AG04449 (cell line): ENCODE measurements around the gene TLR5.

ENCODE experiments used
- CTCF ChIA-PET: fragments of 350-600 bp; formaldehyde crosslinking; extraction: SDS; loops from one replicate; lab custom pipeline; 2021; ENCODE audit warnings: antibody characterized with exemption; lab: Yijun Ruan, JAX
- POLR2A ChIA-PET: fragments of 400-600, 350-600 bp; formaldehyde crosslinking; extraction: SDS; loops from one replicate; lab custom pipeline; 2020; ENCODE audit warnings: antibody characterized with exemption, inconsistent platforms; lab: Yijun Ruan, JAX
- DNase-seq: peaks from one replicate; pipeline ENCODE4 v3.0.0-alpha.2; 2010; ENCODE audit warnings: low read depth, low spot score
- H3K4me3 ChIP-seq: 2 replicates; pipeline ENCODE4 v1.5.1; 2011; ENCODE audit warnings: low read depth, mild to moderate bottlenecking, control low read depth, low read length
- TF ChIP-seq, protein P1 (sequence below): IDR thresholded peaks from one replicate; pipeline ENCODE4 v1.5.1; 2011; ENCODE audit warnings: mild to moderate bottlenecking, moderate library complexity, low read length, control low read depth, inconsistent platforms; ENCODE audit not compliant: insufficient read depth; ENCODE audit errors: missing control alignments

Gene TLR5, protein sequence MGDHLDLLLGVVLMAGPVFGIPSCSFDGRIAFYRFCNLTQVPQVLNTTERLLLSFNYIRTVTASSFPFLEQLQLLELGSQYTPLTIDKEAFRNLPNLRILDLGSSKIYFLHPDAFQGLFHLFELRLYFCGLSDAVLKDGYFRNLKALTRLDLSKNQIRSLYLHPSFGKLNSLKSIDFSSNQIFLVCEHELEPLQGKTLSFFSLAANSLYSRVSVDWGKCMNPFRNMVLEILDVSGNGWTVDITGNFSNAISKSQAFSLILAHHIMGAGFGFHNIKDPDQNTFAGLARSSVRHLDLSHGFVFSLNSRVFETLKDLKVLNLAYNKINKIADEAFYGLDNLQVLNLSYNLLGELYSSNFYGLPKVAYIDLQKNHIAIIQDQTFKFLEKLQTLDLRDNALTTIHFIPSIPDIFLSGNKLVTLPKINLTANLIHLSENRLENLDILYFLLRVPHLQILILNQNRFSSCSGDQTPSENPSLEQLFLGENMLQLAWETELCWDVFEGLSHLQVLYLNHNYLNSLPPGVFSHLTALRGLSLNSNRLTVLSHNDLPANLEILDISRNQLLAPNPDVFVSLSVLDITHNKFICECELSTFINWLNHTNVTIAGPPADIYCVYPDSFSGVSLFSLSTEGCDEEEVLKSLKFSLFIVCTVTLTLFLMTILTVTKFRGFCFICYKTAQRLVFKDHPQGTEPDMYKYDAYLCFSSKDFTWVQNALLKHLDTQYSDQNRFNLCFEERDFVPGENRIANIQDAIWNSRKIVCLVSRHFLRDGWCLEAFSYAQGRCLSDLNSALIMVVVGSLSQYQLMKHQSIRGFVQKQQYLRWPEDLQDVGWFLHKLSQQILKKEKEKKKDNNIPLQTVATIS

DNA sequence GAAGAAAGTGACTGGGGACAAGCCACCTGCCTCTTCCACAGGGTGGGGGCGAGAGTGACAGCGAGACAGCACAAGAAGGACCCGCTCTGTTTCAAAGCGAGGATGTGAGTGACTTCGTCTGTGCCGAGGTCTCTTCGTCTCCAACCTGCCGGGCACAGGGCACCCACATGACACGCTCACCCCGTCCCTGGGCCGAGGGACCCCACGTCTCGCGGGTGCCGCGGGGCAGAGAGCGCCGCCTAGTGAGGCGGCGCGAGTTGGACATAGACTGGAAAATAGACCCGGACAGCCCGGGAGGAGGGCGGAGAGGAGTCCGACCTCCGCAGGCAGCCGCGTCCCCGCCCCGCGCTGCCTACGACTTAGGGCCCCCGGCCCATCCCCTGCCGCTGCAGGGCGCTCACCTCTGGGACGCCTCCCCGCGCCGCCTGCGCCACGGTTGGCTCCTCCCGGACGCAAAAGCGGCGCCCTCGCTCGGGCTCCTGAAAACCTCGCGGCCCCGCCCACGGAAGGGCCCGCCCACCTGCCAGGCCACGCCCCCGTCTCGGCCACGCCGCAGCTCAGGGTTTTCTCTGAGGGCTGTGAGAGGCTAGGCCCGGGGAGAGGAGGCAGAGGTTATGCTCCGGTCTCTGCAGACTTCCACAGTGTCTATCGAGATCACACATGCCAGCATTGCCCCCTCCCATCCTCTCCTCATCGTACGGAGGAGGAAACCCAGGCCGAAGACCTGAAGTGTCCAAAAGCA is at the start of gene TLR5:
TSS of gene TLR5 (minus strand) at position 454 of the 742 bp plus-strand sequence. CDS start 30,217 bp downstream, outside the sequence.
- DNase-seq: no peak
- CTCF ChIA-PET: interaction anchor here (2.0 to 14.5 kb wide), 2 partner anchors 16 to 541 kb away, joined by 5 to 296 read pairs; no protein-coding TSS in a partner anchor
- POLR2A ChIA-PET: no interaction called here
- TF ChIP-seq, protein P1, sequence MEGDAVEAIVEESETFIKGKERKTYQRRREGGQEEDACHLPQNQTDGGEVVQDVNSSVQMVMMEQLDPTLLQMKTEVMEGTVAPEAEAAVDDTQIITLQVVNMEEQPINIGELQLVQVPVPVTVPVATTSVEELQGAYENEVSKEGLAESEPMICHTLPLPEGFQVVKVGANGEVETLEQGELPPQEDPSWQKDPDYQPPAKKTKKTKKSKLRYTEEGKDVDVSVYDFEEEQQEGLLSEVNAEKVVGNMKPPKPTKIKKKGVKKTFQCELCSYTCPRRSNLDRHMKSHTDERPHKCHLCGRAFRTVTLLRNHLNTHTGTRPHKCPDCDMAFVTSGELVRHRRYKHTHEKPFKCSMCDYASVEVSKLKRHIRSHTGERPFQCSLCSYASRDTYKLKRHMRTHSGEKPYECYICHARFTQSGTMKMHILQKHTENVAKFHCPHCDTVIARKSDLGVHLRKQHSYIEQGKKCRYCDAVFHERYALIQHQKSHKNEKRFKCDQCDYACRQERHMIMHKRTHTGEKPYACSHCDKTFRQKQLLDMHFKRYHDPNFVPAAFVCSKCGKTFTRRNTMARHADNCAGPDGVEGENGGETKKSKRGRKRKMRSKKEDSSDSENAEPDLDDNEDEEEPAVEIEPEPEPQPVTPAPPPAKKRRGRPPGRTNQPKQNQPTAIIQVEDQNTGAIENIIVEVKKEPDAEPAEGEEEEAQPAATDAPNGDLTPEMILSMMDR: peak; percentile 34
- peak within 1 kb of the TSS; percentile 59 for H3K4me3 ChIP-seq

DNA sequence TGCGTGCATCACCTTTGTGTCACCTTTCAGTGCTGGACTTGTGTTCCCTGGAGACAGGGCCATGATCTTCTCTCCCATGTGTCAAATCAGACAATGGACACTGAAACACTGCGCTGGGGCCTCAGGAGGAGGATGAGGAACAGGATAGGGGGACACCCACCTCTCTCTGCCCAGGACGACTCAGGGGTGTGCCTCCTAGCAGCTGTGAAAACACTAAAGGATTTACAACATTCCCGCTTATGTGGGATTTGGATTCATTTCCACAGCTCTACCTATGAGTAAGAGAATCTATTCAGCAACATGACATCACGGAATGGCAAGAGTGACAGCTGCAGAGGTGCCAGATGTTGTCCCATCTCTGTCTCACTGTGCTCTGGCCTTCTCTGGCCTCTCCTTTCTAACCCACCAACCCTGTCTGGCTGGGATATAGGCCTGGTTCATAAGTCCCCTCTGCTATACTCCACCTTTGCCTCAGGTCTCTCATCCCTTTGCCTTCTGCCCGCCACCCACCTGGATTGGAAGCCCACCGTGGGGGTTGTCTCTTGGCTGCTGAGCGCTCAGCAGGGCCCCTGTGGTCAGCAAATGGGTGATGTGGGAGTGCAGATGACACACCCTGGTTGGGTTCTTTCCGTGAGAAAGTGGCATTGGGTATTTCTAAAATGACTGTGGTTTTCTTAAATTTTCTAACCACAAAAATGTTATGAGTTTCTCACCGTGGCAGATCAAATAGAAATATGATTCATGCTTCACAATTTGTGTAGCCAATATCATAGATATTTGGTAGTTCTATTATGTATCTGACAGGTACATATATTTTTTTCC is 47.1 kb upstream of the TLR5 start:
- POLR2A ChIA-PET: no interaction called here
- TF ChIP-seq, protein P1: no peak

DNA sequence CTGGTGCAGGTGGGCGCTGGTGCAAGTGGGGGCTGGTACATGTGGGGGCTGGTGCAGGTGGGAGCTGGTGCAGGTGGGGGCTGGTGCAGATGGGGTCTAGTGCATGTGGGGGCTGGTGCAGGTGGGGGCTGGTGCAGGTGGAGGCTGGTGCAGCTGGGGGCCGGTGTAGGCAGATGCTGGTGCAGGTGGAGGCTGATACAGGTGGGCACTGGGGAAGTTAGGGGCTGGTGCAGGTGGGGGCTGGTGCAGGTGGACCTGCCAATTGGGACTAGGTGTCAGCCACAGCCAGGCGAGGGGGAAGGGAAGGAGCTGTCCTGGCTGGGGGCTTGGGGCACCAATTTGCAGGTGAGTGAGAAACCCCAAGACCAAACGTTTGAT is 46.5 kb upstream of the TLR5 start:
- ChIA-PET CTCF (no interaction called here), POLR2A (no interaction called here)
- no peak overlapping the region for H3K4me3 ChIP-seq
- TF ChIP-seq, protein P1: no peak
- DNase-seq: no peak

More for the DNA sequence above, 47.1 kb upstream of the TLR5 start:
- no peak for DNase-seq
- no peak overlapping the region for H3K4me3 ChIP-seq
- CTCF ChIA-PET: no interaction called here

DNA sequence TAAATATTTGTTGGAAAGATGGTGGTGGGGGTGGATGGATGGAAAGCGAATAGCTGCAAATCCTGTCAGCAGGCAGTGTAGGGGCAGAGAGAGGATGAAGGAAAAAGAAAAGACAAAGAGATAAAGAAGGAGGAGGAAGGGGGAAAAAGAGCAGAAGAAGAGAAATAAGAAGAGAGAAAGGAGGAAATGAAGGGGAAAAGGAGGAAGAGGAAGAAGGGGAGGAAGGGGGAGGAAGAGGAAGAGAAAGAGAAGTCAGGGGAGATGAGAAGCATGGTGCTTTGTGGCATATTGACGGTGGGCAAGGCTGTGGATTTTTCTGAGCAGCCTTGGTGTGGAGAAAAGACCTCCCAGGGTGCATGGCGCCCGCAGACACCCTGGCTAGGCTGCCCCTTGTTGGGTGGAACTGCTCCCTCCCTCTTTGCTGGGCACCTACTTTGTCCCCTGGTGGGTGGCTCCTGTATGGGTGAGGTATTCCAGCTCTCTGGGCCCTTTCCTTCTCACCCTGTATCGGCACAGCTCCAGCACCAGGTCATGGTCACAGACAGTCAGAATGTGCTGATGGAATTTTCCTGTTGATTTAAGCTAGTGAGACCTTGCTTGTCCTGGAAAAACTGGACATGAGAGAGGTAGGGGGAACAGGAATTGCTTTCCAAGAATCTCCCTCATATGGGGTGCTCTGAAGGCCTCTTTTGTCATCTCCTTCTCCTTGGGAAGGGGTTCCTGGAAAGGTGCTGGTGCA is 45.7 kb upstream of the TLR5 start:
- ChIA-PET POLR2A (no interaction called here), CTCF (no interaction called here)
- H3K4me3 ChIP-seq: no peak overlapping the region
- TF ChIP-seq, protein P1: no peak
- no peak for DNase-seq

DNA sequence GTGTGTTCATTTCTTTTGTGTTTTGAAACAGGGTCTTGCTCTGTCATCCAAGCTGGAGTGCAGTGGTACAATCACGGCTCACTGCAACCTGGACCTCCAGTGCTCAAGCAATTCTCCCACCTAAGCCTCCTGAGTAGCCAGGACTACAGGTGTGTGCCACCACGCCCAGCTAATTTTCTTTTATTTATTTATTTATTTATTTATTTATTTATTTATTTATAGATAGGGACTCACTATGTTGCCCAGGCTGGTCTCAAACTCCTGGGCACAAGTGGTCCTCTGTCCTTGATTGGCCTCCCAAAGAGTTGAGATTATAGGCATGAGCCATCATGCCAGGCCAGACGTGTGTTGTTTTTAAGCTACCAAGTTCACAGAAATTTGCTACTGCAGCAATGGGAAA is 43.8 kb upstream of the TLR5 start:
- POLR2A ChIA-PET: no interaction called here
- H3K4me3 ChIP-seq: no peak overlapping the region
- TF ChIP-seq, protein P1: no peak
- CTCF ChIA-PET: no interaction called here
- no peak for DNase-seq
